ENCODE results near the gene KCNMA1.

KCNMA1 gene

DNA sequence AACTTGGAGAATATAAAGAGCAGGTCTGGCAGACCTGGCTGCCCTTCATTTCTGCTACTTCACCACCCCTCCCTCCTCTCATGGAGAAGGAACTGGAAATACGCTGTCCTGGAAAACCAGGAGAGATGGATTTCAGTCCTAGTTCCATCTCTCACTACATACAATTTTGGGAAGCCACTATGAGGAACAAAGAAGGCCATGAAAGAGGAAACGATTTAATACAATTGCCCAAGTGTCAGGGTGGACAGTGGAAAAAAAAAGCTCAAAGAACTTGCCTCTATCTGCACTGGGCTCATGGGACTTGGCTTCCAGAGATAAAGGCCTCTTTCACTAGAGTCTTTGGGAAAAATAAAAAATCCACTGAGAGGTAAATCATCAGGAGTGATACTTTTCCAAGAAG lies 561.7 kb downstream of the KCNMA1 start:
- DNase-seq (ENCODE audit: low spot score) = no peak

DNA sequence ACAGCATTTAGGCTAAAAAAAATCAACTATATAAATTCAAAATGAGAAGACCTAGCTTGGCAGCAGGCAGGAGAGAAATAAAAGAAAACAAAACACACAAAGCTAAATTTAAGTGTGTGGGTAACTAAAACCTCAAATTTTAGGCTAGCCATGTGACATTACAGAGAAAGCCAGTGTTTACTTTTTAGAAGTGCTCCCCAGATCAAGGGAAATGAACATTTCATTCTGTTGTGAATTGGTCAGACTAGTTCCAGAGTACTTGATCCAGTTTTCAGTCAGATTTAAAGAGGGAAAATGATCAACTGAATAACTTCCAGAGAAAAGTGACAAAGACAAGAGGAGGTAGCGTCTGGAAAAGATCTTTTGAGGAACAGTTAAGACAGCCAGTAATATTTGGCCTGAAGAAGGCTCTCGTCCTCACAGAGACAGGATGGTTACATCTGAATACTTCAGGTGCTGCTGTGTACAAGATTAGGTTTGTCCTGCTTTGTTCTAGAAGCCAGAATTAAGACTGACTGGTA lies 563.4 kb downstream of the KCNMA1 start:
- no peak for DNase-seq (ENCODE audit: low spot score)

DNA sequence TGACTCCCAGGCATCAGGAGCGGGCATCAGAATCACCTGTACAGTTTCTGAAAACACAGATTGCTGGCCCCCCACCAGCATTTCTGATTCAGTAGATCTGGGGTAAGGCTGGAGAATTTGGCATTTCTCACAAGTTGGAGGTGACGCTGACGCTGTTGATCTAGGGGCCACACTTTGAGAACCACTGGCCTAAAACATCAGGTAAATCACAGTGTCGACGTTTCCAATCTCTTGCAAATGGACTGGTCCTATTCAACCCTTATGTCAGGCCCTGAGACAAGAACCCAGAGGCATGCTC lies 564.0 kb downstream of the KCNMA1 start:
- no peak for DNase-seq (ENCODE audit: low spot score)

DNA sequence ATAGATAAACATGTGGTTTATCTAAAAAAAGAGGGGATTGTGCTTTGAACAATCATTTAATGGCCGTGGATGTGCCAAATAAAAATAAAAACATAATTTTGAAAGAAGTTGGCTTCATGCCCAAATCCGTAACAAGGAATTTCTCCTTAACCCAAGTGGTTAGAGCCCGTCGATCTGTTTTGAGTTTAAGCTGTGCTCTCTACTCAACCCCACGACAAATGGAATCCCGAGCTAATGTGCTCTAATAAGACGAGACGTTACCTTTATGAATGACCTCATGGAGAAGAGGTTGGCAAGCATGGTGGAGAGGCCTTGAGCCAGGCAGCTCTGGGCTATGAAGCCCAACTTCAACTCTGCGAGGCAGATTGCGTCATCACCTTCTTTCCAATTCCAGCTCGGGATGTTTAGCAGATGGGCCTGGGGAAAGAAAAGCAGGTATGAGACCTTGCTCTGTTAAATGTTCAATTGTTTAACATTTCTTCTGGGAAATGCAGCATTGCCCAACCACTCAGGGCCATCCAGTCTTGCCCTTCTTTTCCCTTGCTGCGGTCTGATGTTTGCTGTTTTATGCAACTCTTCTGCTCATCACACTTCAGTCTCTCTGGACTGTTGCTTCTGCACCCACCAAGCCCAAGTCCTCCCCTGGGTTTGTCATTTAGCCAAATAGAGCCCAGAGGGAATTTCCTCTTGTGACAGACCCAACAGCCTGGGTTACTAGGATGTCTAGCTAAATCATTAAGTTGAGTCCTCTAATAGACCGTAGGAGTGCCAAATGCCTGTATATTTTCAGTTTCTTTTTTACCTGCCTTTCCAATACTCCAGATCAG lies 564.6 kb downstream of the KCNMA1 start:
- DNase-seq (ENCODE audit: low spot score) = no peak

DNA sequence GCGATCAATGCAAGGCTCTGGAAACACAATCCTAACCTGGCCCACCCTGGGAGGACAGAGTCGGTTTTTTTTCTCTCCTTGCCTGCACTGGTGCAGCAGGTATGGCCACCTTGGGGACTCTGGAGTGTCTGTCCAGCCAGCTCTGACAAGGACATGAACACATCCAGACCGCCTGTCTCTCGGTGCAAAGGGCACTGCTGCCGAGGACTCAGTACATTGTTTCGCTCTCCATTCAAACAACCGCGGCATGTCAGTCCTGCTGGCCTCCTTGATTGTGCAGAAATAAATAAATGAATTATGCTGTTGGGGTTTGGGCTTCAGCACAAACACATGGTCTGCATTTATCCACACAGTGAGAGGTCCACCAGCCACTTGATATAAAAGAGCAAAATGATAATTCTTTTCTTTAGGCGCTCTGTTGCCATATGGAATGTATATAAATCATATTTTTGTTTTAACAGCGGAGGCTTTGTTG lies 565.2 kb downstream of the KCNMA1 start:
- DNase-seq (ENCODE audit: low spot score) = no peak

DNA sequence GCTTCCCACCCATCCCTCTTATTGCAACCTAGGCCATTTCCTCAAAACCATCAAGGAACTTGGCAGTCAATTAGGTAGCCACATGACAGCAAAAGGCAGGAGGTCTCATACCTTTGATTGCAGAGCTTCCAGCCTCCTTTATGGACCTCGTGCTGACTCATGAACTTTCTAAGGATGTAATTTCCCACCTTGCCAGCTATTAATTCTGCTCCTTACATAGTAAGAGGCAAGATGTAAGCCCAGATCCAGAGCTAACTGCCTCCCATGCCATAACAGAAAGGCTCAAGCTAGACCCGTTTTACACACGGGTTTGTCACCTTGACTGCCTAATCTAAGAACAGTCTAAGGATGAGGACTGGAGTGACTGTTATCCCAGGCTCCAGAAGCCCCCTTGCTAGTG lies 565.7 kb downstream of the KCNMA1 start:
- no peak for DNase-seq (ENCODE audit: low spot score)

DNA sequence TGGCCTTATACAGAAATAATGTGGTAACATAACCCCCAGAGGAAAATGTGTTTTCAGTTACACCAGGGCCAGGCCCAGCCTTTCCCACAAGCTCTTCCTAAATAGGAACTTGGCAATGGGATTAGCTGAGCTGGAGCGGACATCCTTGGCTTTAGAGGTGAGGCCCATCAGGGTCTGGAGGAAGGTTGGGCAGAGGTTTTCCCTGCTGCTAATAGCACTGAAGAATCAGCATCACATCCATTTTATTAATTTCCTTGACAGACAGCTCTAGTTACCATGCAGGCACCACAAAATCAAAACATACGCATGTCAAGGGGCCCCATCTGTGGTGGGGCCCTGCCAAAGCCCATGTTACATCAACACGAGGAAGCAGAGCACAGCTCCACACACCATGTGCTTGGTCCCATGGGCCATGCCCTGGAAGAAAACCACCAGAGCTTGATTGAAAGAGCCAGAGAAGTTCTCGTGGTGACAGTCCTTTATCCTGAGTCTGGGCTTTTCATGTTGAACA lies 566.6 kb downstream of the KCNMA1 start:
- DNase-seq (ENCODE audit: low spot score) = no peak

DNA sequence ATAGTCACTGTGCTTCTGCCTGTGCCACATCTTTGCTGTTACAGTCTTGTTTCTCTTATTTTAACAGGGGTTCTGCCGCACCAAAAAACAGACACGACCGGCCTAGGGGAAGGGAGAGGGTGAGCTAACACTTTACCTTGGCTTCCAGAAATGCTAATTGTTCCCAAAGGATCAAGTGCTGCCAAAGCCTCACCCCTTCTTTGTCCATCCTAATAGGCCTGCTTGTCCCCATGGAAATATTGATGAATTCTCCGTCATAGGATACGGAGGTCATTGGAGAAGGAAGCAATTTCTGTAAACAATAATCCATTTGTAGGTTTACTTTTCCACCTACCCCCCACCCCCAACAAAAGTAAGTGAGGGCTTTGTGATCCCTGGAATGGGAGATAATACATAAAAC lies 567.3 kb downstream of the KCNMA1 start:
- DNase-seq (ENCODE audit: low spot score) = no peak

DNA sequence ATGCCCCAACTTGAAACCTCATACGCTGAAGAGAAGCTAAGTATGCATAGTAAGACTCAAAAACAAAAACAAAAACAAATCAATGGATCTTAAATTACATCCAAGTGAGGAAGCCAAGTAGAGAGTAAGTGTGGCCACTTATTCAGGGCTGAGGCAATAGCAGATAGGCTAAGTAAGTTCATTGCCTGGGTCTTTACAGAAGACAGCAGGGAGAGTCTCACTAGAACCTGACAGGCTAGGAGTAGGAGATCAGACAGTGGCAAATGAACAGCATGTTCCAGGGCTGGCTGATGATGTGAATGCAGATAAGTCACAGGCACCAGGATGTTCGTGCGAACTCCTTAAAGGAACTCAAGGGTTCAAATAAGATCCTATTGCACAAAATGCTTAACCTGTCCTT lies 568.6 kb downstream of the KCNMA1 start:
- no peak for DNase-seq (ENCODE audit: low spot score)

DNA sequence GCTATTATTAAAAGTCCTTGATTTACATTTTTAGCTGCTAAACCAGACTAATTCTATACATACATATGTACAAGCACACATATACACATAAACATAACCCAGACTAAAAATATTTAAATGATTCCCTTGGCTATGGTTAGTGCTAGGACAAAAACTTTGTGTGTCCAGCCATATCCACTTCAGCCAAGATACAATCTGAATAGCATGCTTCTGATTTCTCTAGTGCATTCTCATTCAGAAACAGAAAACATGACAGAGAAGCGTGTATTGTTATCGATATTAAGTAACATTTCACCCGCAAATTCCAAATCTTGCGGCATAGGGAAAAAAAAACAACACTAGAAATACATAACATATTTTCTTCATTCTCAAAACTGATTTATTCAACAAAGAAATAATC lies 569.3 kb downstream of the KCNMA1 start:
- DNase-seq (ENCODE audit: low spot score) = no peak

DNA sequence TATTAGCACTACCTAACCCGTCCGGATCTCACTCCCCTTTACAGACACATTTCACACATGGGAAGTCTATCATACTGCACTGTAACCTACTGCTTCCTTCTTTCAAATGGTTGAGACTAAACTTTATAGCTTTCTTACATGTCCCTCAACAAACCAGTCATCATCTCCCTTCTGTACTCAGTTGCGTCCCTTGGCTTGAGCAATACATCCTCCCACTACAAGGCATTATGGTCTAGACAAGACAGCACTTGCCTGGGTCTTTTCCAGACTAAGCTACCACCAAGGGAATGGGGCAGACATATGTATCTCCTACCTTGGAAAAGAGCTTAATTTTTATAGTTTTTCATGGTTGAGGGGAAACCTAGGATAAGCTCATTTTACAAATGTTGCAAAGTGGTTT lies 575.2 kb downstream of the KCNMA1 start:
- DNase-seq (ENCODE audit: low spot score) = no peak

DNA sequence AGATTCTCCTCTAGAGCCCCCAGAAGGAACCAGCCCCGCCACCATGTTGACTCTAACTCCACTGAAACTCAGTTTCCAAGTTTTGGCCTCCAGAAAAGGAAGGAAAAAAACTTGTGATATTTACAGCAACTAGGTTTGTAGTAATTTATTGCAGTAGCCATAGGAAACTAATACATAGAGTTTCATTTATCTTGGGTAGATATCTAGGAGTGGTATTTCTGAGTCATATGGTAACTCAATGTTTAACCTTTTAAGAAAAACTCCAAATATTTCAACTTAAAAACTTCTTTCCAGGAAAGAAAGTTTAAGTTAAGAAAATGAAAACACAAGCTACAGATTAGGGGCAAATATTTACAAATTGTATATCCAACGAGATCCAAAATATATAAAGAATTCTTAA lies 576.7 kb downstream of the KCNMA1 start:
- no peak for DNase-seq (ENCODE audit: low spot score)

DNA sequence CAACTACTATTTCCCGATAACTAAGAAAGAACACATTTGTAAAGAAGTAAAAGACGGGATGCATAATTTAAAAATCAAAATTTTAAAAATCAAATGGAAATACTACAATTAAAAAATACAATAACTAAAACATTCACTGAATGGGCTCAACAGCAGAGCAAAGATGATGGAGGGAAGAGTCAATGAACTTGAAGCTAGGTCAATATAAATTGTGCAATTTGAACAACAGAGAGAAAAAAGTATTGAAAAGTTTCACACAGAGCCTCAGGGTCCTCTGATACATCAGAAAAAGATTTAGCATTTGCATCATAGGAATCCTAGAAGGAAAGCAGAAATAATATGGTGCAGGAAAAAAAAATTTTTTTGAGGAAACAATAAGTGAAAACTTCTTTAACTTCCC lies 581.0 kb downstream of the KCNMA1 start:
- DNase-seq (ENCODE audit: low spot score) = no peak

DNA sequence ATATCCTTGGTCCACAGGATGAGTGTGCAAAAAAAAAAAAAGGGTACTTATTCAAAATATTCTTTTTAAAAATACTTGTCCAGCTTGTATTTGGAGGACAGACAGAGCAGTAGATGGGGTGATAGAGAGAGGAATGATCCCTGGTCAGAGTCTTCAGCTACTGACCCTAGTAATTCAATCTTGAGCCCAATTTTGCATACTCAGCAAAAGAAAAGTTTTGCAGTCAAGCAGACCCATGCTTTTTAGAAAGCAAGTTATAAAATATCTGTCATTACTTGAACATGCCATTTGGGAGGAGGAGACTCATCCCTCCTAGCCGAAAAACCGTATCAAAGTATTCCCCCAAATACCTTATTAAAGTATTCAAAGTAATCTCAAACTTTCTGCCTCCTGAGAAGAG lies 585.0 kb downstream of the KCNMA1 start:
- no peak for DNase-seq (ENCODE audit: low spot score)

DNA sequence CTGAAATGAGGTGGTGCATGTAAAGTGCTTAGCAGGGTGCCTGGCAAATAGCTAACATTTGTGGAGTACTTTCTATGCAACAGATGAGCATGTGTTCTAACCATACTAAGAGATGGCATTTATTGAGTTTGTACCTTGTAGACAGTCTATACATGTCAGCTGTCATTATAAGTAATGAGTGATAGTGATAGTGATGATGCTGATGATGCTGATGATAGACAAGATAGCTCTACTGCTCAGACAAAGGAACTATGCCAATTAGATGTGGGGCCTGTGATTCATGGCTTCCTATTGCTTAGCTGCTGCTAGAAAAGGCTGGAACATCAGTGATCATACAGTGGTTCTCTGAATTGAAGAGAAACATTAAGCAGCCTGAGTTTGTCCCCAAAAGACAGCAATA lies 585.8 kb downstream of the KCNMA1 start:
- DNase-seq (ENCODE audit: low spot score) = no peak

DNA sequence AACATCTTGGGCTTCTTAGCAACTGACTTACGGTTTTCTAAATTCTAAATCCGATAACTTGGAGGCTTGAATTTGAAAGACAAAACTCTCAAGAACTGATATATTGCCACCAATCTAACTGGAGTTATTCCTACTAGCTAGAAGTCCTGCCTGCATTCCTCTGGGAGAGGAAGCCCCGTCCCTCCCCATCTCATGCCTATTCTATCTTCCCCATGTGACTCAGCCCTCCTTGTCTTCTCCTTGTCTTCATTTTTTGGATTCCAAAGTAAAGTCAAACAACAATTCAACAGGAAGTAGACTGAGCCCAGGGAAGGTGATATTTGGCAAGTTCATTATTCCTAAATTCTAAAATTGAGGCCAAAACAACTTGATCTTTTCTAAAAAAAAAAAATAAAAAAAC lies 587.7 kb downstream of the KCNMA1 start:
- DNase-seq (ENCODE audit: low spot score) = no peak

DNA sequence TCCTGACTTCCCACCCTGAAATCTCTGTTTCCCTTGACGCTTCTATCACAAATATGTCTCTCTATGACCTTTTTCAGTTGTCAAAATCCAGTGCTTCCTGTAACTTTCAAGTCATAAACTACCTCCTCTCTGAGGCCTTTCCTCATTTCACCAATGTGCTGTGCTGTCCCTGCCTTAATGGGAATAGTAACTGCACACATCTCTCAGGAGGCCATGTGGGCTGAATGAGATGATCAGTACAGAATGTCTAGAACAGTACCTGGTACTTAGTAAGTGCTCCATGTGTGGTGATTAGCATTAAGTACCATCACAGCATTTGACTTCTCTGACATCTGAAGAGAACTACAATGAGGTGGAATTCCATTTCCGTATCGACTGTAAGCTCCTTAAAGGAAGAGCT lies 588.5 kb downstream of the KCNMA1 start:
- no peak for DNase-seq (ENCODE audit: low spot score)

DNA sequence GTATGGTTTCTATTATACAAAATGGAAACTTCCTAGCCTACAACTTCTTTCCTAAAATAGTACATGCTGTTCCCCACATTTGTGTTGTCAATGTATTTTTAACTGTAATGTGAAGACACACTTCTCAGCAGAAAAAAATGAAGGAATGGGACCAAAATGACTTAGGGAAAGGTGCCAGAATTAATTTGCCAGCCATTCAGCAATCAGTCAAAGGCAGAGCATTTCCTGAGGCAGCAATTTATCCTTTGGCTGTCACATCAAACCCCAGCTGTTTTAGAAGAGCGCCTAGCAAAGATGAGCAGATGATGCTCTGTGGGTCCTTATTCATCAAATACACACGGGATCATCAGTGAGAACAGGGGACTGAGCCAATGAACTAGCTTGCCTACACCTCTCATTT lies 592.5 kb downstream of the KCNMA1 start:
- no peak for DNase-seq (ENCODE audit: low spot score)

DNA sequence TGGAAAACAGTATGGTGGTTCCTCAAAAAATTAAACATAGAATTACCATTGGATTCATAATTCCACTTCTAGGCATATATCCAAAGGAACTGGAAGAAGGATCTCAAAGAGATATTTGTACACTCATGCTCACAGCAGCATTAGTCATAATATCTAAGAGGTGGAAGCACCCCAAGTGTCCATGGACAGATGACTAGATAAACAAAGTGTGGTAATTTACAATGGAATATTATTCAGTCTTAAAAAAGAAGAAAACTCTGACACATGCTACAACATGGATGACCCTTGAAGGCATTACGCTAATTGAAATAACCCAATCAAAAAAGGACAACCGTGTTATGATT lies 594.2 kb downstream of the KCNMA1 start:
- DNase-seq (ENCODE audit: low spot score) = no peak

DNA sequence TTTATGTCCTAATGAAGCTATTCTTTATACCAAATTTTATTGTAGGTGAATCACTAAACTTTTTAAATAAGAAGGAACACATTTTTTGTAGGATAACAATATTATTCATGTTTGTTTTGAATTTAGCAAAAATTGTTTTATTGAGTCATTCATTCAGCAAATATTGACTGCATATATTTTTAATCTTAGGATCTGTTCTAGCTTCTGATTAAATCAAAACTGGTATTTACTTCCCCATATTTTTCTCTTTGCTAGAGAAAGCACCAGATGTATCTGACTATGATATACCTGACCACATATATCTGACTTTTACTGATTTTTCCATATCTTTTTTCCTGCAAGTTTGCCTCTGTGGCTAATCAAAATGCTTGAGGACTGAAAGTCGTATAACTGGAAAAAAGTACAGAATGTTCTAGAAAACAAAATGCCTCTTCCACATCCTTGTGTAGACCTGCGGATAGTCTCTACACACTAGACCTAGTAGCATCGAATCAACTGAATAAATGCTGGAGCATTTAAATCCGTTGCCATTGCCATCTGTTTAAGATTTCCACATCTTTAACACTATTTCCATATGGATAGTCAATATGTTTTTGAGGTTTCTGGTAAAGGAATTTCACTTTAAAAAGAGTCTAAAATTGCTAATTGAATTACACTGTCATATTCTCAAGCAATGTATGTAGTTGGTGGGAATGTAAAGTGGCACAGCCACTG lies 594.7 kb downstream of the KCNMA1 start:
- no peak for DNase-seq (ENCODE audit: low spot score)

DNA sequence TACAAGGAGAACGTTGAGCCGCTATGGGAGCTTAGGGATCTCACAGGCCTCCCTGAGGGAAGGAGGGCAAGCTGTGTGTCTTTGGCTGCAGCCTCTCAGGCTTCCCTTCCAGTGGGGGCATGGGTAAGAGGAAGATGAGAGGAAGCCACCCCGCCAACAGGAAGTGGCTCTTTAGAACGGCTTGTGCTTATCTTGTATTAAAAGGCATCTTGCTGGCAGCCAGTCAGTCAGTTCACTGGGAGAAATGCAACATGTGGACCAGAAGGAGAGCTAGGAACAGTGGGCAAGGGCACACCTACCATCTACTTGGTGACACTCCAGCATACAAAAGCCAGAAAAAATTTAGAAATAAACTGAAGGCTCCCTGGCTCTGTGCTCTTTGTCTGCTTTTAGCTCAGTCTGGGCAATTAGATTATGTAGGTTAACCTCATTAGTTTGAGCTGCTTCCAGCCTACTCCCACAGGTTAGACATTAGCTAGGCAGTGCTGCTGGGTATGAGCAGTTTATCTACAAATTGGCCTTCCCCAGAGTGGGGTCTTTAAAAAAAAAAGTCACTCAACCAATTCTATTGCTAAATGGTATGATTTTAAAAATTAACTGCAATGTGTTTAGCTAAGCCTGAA lies 595.9 kb downstream of the KCNMA1 start:
- no peak for DNase-seq (ENCODE audit: low spot score)

DNA sequence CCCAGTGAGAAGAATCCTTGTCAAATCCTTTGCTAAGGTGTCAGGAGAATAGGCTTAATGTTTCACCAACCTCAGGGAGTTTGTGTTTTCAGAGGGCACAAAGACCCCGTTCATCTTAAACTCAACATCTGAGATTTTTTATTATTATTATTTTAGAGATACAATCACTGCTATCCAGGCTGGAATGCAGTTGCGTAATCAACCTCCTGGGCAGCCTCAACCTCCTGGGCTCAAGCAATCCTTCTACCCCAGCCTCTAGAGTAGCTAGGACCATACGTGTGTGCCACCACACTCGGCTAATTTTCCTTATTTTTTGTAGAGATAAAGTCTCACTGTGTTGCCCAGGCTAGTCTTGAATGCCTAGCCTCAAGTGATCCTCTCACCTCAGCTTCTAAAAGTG lies 599.2 kb downstream of the KCNMA1 start:
- DNase-seq (ENCODE audit: low spot score) = no peak
